Adrenal gland (tissue), 5 donors: Measurements from ENCODE around the gene MDGA2.

ENCODE experiments used
- CTCF ChIP-seq, 6 experiments: fragments of 450-650 bp in 4 of 6; fragments of 200-600 bp in 2 of 6; sonication (generic) in 1 of 6; IDR thresholded peaks; 1 replicate in 5 of 6; 2 replicates in 1 of 6; pipeline versions ENCODE4 v1.5.1 to v1.8.0; 2016 to 2021; ENCODE audit warnings: antibody characterized with exemption in 6 of 6, mild to moderate bottlenecking in 2 of 6, moderate library complexity in 1 of 6
- POLR2A ChIP-seq, 2 donors: fragments of 450-650 bp; IDR thresholded peaks; one replicate each; pipeline ENCODE4 v1.6.1; 2017; ENCODE audit warnings: antibody characterized with exemption in 2 of 2, mild to moderate bottlenecking in 2 of 2, moderate library complexity in 1 of 2
- donor health status: DM: no; HTN: no; CAD: no.

- no peak for TF ChIP-seq CTCF (IDR thresholded peaks at IDR 0.05)
- no peak for TF ChIP-seq POLR2A (IDR thresholded peaks at IDR 0.05)
Observed at GRCh38 chr14:47300796-47301195, 374.6 kb downstream of the MDGA2 start.
